Measurements from ENCODE around the gene APOBEC3H.

GRCh38 chr22:39132281-39132680 lies 35.2 kb downstream of the APOBEC3H start:
- TF ChIP-seq, protein P1, sequence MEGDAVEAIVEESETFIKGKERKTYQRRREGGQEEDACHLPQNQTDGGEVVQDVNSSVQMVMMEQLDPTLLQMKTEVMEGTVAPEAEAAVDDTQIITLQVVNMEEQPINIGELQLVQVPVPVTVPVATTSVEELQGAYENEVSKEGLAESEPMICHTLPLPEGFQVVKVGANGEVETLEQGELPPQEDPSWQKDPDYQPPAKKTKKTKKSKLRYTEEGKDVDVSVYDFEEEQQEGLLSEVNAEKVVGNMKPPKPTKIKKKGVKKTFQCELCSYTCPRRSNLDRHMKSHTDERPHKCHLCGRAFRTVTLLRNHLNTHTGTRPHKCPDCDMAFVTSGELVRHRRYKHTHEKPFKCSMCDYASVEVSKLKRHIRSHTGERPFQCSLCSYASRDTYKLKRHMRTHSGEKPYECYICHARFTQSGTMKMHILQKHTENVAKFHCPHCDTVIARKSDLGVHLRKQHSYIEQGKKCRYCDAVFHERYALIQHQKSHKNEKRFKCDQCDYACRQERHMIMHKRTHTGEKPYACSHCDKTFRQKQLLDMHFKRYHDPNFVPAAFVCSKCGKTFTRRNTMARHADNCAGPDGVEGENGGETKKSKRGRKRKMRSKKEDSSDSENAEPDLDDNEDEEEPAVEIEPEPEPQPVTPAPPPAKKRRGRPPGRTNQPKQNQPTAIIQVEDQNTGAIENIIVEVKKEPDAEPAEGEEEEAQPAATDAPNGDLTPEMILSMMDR (conservative IDR thresholded peaks at IDR 0.05), result no peak
- TF ChIP-seq EZH2 (IDR thresholded peaks at IDR 0.05; ENCODE audit: low read depth), result no peak
